K562 (cell line): ENCODE data around the gene NDUFV2. TPM values are rescaled to one million over a fixed set of nuclear protein-coding genes. Genes with fewer than 3 reads are reported as not detected.

Source experiments
- ATAC-seq: fragments of 200-7000 bp; cut with Tn5 transposase; 3 replicates; pipeline ENCODE4 v1.9.1; 2020; ENCODE audit warnings: moderate library complexity
- BruUV-seq: library from RNA; stranded (reverse); fragments of 400-500 nt; replicated peaks from 2 replicates; lab custom pipeline; 2021; lab: Mats Ljungman, UMichigan
- CTCF ChIA-PET: fragments of 300-600 bp; formaldehyde crosslinking; extraction: SDS; loops from one replicate; lab custom pipeline; 2021; ENCODE audit warnings: low intra/inter-chr PET ratio; lab: Yijun Ruan, JAX
- POLR2A ChIA-PET: fragments of 300-600, 350-650 bp; sonication (Branson Sonifier 250); formaldehyde crosslinking; extraction: SDS; loops from one replicate; lab custom pipeline; 2021; ENCODE audit warnings: antibody characterized with exemption, inconsistent platforms; lab: Yijun Ruan, JAX
- DNase-seq, 4 experiments: peaks; one replicate each; pipeline versions ENCODE4 v3.0.0 to v3.0.0-alpha.2; 2011 to 2018; ENCODE audit warnings: low spot score in 3 of 4, mixed read lengths in 3 of 4; ENCODE audit errors: extremely low read depth in 1 of 4
- FAIRE-seq: peaks from 2 replicates; lab custom pipeline; 2011; peaks lifted over from hg19 to GRCh38; lab: Jason Lieb, UNC
- H2AFZ ChIP-seq: 2 replicates; pipeline ENCODE4 v1.6.0; 2011; ENCODE audit warnings: low read depth, low read length, control low read depth, inconsistent platforms
- H3K27ac ChIP-seq: fragments of 200-600 bp; 3 replicates; pipeline ENCODE4 v1.8.0; 2011; ENCODE audit warnings: low read depth, mild to moderate bottlenecking, control low read depth, inconsistent platforms, low read length, moderate library complexity, mixed read lengths; ENCODE audit errors: extremely low read depth
- H3K27me3 ChIP-seq, 2 experiments: fragments of 300-600 bp in 1 of 2; 2 replicates in 1 of 2; 3 replicates in 1 of 2; pipeline versions ENCODE4 v1.6.0 to v1.8.0; 2011; ENCODE audit warnings: inconsistent platforms in 2 of 2, low read length in 2 of 2, mild to moderate bottlenecking in 1 of 2, mixed read lengths in 1 of 2, moderate library complexity in 1 of 2; ENCODE audit not compliant: control insufficient read depth in 2 of 2, insufficient read depth in 2 of 2
- H3K36me3 ChIP-seq: fragments of 300-600 bp; 3 replicates; pipeline ENCODE4 v1.8.0; 2011; ENCODE audit warnings: mild to moderate bottlenecking, low read length, inconsistent platforms; ENCODE audit not compliant: control insufficient read depth, insufficient read depth
- H3K4me1 ChIP-seq, 2 experiments: fragments of 200-600 bp in 1 of 2; replicated peaks in 1 of 2; 2 replicates in 1 of 2; 3 replicates in 1 of 2; pipeline versions ENCODE4 v1.5.1 to v1.8.0; 2011; ENCODE audit warnings: inconsistent platforms in 2 of 2, low read length in 2 of 2, mild to moderate bottlenecking in 1 of 2, mixed read lengths in 1 of 2, moderate library complexity in 1 of 2; ENCODE audit not compliant: control insufficient read depth in 2 of 2, insufficient read depth in 2 of 2
- H3K4me2 ChIP-seq: 2 replicates; pipeline ENCODE4 v1.6.1; 2011; ENCODE audit warnings: low read length, control low read depth, inconsistent platforms, mixed read lengths; ENCODE audit not compliant: insufficient read depth
- H3K4me3 ChIP-seq: fragments of 200-600 bp; sonication (generic), shearing (Covaris generic); 2 replicates; pipeline ENCODE4 v1.5.1; 2016; ENCODE audit warnings: control low read depth, inconsistent platforms
- H3K79me2 ChIP-seq: fragments of 200-600 bp; 3 replicates; pipeline ENCODE4 v1.8.0; 2011; ENCODE audit warnings: low read length, inconsistent platforms; ENCODE audit not compliant: control insufficient read depth, insufficient read depth
- H3K9ac ChIP-seq, 2 experiments: 2 replicates each; pipeline versions ENCODE4 v1.6.0 to v1.6.1; 2011; ENCODE audit warnings: low read depth in 2 of 2, low read length in 2 of 2, control low read depth in 1 of 2, inconsistent platforms in 1 of 2, mild to moderate bottlenecking in 1 of 2, mixed read lengths in 1 of 2; ENCODE audit not compliant: insufficient read depth in 1 of 2
- H3K9me1 ChIP-seq: one replicate; pipeline ENCODE4 v1.6.0; 2011; ENCODE audit warnings: inconsistent platforms, mild to moderate bottlenecking, low read length, moderate library complexity; ENCODE audit not compliant: control insufficient read depth, insufficient read depth
- H3K9me3 ChIP-seq: replicated peaks from 2 replicates; pipeline ENCODE4 v1.5.1; 2011; ENCODE audit warnings: low read depth, low read length, inconsistent platforms; ENCODE audit not compliant: control insufficient read depth, insufficient read depth
- H4K20me1 ChIP-seq: replicated peaks from 2 replicates; pipeline ENCODE4 v1.6.1; 2011; ENCODE audit warnings: low read length, inconsistent platforms, mixed read lengths; ENCODE audit not compliant: control insufficient read depth, insufficient read depth
- HMG20B ChIP-seq: fragments of 250-450 bp; sonication (Bioruptor Pico); IDR thresholded peaks from 2 replicates; pipeline ENCODE4 v1.5.0; 2021; ENCODE audit warnings: mild to moderate bottlenecking
- MED1 ChIP-seq: sonication (generic); formaldehyde crosslinking; IDR thresholded peaks from 2 replicates; pipeline ENCODE4 v1.8.1; 2023; ENCODE audit warnings: missing genetic modification reagents, borderline replicate concordance
- YY1 ChIP-seq, 3 experiments: IDR thresholded peaks; 2 replicates each; pipeline ENCODE4 v1.6.1; 2011; ENCODE audit warnings: low read length in 2 of 3, mild to moderate bottlenecking in 2 of 3, moderate library complexity in 2 of 3, borderline replicate concordance in 1 of 3, control low read depth in 1 of 3, low read depth in 1 of 3; ENCODE audit not compliant: insufficient read depth in 3 of 3, insufficient replicate concordance in 2 of 3, control insufficient read depth in 1 of 3, insufficient read length in 1 of 3; ENCODE audit errors: extremely low read depth in 1 of 3
- ZFP91 ChIP-seq: sonication (generic); formaldehyde crosslinking; IDR thresholded peaks from 2 replicates; pipeline ENCODE4 v1.8.0; 2022; ENCODE audit warnings: mild to moderate bottlenecking, missing genetic modification reagents
- WGBS: fragments of 100-300 bp; shearing (Covaris generic); methylation state at CpG from one replicate; pipeline ENCODE4 v1.1.6; 2016; ENCODE audit warnings: low coverage, mixed read lengths; ENCODE audit not compliant: insufficient coverage; ENCODE audit errors: missing lambda C conversion rate; 5-methylcytosine and 5-hydroxymethylcytosine counted together
- in situ Hi-C: fragments of 300-500 bp; cut with MboI; formaldehyde crosslinking; loops from 4 replicates; pipeline ENCODE4 v1.15.0; 2018; ENCODE audit warnings: inconsistent platforms, mixed read lengths
- intact Hi-C: fragments of 100-400 bp; cut with micrococcal nuclease; formaldehyde crosslinking; loops from 2 replicates; pipeline ENCODE4 v1.14.2; 2022
- polyA plus RNA-seq, 8 experiments: library from polyadenylated mRNA; depleted of rRNA in 4 of 8; stranded (reverse) in 5 of 8; unstranded in 3 of 8; fragments of >200 nt; fragmentation: Nextera tagmentation in 2 of 8; fragmentation: Illumina TruSeq in 1 of 8; extraction: Ambion mirVana in 2 of 8; extraction: Trizol in 1 of 8; gene quantifications; 2 replicates each; pipeline versions ENCODE4 v1.2.1 to v1.2.3, GENCODE V29; 2011 to 2014; ENCODE audit warnings: inconsistent platforms in 1 of 8, missing spikeins in 1 of 8
- total RNA-seq, 7 experiments: library from RNA; depleted of rRNA in 6 of 7; stranded (reverse); fragments of >200 nt in 6 of 7; fragmentation: Illumina TruSeq in 2 of 7; extraction: Trizol in 2 of 7; gene quantifications; 2 replicates each; pipeline versions ENCODE4 v1.2.1 to v1.2.3, GENCODE V29; 2011 to 2021; ENCODE audit warnings: low replicate concordance in 1 of 7

NDUFV2 gene
- total and polyA plus RNA-seq, 9 of the 15 experiments (the other 6 are each of a cell fraction or from before 2014, with no cell fraction given): 213 to 550 (median 384) TPM

GRCh38 chr18:9173770-9174233, 71.3 kb downstream of the NDUFV2 start:
- no peak overlapping the region for H3K4me2 ChIP-seq
- peaks cover 65% of the 10 kb centered on the region for H3K79me2 ChIP-seq
- in situ Hi-C loops: no loop called here
- no peaks in the 10 kb centered on the region for H3K9me3 ChIP-seq
- intact Hi-C loops: no loop called here
- WGBS: 73% methylated on average over 6 of the region's 6 CpGs
- DNase-seq (no peak), FAIRE-seq (no peak), ATAC-seq (peak; percentile 52)
- no peaks in the 10 kb centered on the region for H4K20me1 ChIP-seq
- no peak overlapping the region for H2AFZ ChIP-seq
- H3K27ac ChIP-seq: no peak overlapping the region
- no TSS peak for BruUV-seq
- no peak for TF ChIP-seq HMG20B
- no peak for TF ChIP-seq ZFP91 (CRISPR knock-in tag)
- no peak for TF ChIP-seq MED1
- peak in 1 of 3 experiments; percentile 75 for TF ChIP-seq YY1 (IDR thresholded peaks at IDR 0.05; ENCODE audit: borderline replicate concordance in 1 of 3, control insufficient read depth in 1 of 3, extremely low read depth in 1 of 3, insufficient read depth in 3 of 3, insufficient read length in 1 of 3, insufficient replicate concordance in 2 of 3, low read depth in 1 of 3, low read length in 2 of 3)
- H3K4me1 ChIP-seq: peaks cover 6 to 9% of the 10 kb centered on the region in 2 experiments; a peak in 3 of 5 replicates
- no peaks in the 10 kb centered on the region for H3K36me3 ChIP-seq
- ChIA-PET POLR2A (no interaction called here), CTCF (no interaction called here)
- peak overlapping the region in 1 of 2 experiments; percentile 43; a peak in 1 of 4 replicates for H3K9ac ChIP-seq
- H3K27me3 ChIP-seq: no peaks in the 10 kb centered on the region
- no peaks in the 10 kb centered on the region for H3K9me1 ChIP-seq
- H3K4me3 ChIP-seq: no peak overlapping the region
